Endothelial cell of umbilical vein (primary cell): ENCODE measurements around the gene TECTB. TPM values are rescaled to one million over a fixed set of nuclear protein-coding genes. Genes with fewer than 3 reads are reported as not detected.

Experiments used
- BruUV-seq: library from RNA; stranded (reverse); fragments of 400-500 nt; replicated peaks from 2 replicates; lab custom pipeline; 2021; lab: Mats Ljungman, UMichigan
- CTCF ChIA-PET: fragments of 300-600, 350-600 bp; sonication (Branson Sonifier 250); formaldehyde crosslinking; loops from one replicate; lab custom pipeline; 2021; ENCODE audit warnings: antibody characterized with exemption, inconsistent platforms; lab: Charles Lee
- POLR2A ChIA-PET: fragments of 300-600, 350-600 bp; sonication (Branson Sonifier 250); formaldehyde crosslinking; loops from one replicate; lab custom pipeline; 2021; ENCODE audit warnings: antibody characterized with exemption, inconsistent platforms; lab: Charles Lee
- DNase-seq: peaks from one replicate; pipeline ENCODE4 v3.0.0-alpha.2; 2011; ENCODE audit warnings: low read depth, low spot score
- FAIRE-seq: peaks from 2 replicates; lab custom pipeline; 2011; peaks lifted over from hg19 to GRCh38; lab: Jason Lieb, UNC
- H2AFZ ChIP-seq: 2 replicates; pipeline ENCODE4 v1.6.0; 2012; ENCODE audit warnings: low read depth, low read length, control low read depth, inconsistent platforms
- H3K27ac ChIP-seq: 2 replicates; pipeline ENCODE4 v1.5.1; 2011; ENCODE audit warnings: low read depth, mild to moderate bottlenecking, control low read depth, low read length, moderate library complexity; ENCODE audit not compliant: insufficient read depth
- H3K27me3 ChIP-seq, 2 experiments: 2 replicates each; pipeline versions ENCODE4 v1.6.0 to v1.6.1; 2011; ENCODE audit warnings: low read length in 2 of 2, mixed read lengths in 1 of 2; ENCODE audit not compliant: control insufficient read depth in 2 of 2, insufficient read depth in 2 of 2
- H3K36me3 ChIP-seq, 2 experiments: 2 replicates in 1 of 2; 3 replicates in 1 of 2; pipeline ENCODE4 v1.5.1; 2011; ENCODE audit warnings: low read length in 2 of 2, mild to moderate bottlenecking in 1 of 2, moderate library complexity in 1 of 2; ENCODE audit not compliant: control insufficient read depth in 2 of 2, insufficient read depth in 2 of 2; ENCODE audit errors: extremely low read depth in 1 of 2
- H3K4me1 ChIP-seq: 3 replicates; pipeline ENCODE4 v1.5.1; 2011; ENCODE audit warnings: mild to moderate bottlenecking, low read length; ENCODE audit not compliant: control insufficient read depth, insufficient read depth; ENCODE audit errors: extremely low read depth
- H3K4me2 ChIP-seq: 2 replicates; pipeline ENCODE4 v1.6.1; 2011; ENCODE audit warnings: low read length, control low read depth, mixed read lengths; ENCODE audit not compliant: insufficient read depth
- H3K4me3 ChIP-seq, 3 experiments: fragments of 200-600 bp in 1 of 3; sonication (generic), shearing (Covaris generic) in 1 of 3; replicated peaks in 1 of 3; 2 replicates each; pipeline ENCODE4 v1.5.1; 2011 to 2016; ENCODE audit warnings: control low read depth in 3 of 3, low read length in 3 of 3, mild to moderate bottlenecking in 2 of 3, inconsistent platforms in 1 of 3, low read depth in 1 of 3, moderate library complexity in 1 of 3; ENCODE audit not compliant: insufficient read depth in 1 of 3
- H3K79me2 ChIP-seq: 2 replicates; pipeline ENCODE4 v1.6.0; 2012; ENCODE audit warnings: low read length, inconsistent platforms; ENCODE audit not compliant: control insufficient read depth, insufficient read depth
- H3K9ac ChIP-seq: replicated peaks from 2 replicates; pipeline ENCODE3; 2011; ENCODE audit warnings: low read length, control low read depth; ENCODE audit not compliant: insufficient read depth; ENCODE audit errors: extremely low read depth
- H3K9me1 ChIP-seq: replicated peaks from 3 replicates; pipeline ENCODE4 v1.6.0; 2011; ENCODE audit warnings: mild to moderate bottlenecking, low read length; ENCODE audit not compliant: control insufficient read depth, insufficient read depth; ENCODE audit errors: extremely low read depth
- H3K9me3 ChIP-seq: replicated peaks from 2 replicates; pipeline ENCODE4 v1.5.1; 2012; ENCODE audit warnings: low read length, inconsistent platforms; ENCODE audit not compliant: control insufficient read depth, insufficient read depth
- H4K20me1 ChIP-seq: replicated peaks from 2 replicates; pipeline ENCODE3; 2011; ENCODE audit warnings: mild to moderate bottlenecking, low read length; ENCODE audit not compliant: control insufficient read depth, insufficient read depth; ENCODE audit errors: extremely low read depth
- EZH2 ChIP-seq: IDR thresholded peaks from 2 replicates; pipeline ENCODE4 v1.6.1; 2012; ENCODE audit warnings: borderline replicate concordance, low read depth, mild to moderate bottlenecking, moderate library complexity, low read length, inconsistent platforms; ENCODE audit not compliant: severe bottlenecking
- GATA2 ChIP-seq: IDR thresholded peaks from 2 replicates; pipeline ENCODE4 v1.7.0; 2011; ENCODE audit warnings: low read depth, mild to moderate bottlenecking, moderate library complexity, mixed read lengths, low read length; ENCODE audit not compliant: insufficient read length, insufficient read depth
- JUN ChIP-seq: IDR thresholded peaks from 2 replicates; pipeline ENCODE4 v1.6.1; 2011; ENCODE audit warnings: borderline replicate concordance, low read depth; ENCODE audit not compliant: insufficient read length, insufficient read depth
- MAX ChIP-seq: IDR thresholded peaks from 2 replicates; pipeline ENCODE4 v1.6.1; 2011; ENCODE audit not compliant: insufficient read depth, insufficient read length
- POLR2A ChIP-seq: IDR thresholded peaks from 2 replicates; pipeline ENCODE4 v1.6.1; 2012; ENCODE audit warnings: low read depth, mild to moderate bottlenecking, control low read depth, low read length
- dilution Hi-C: fragments of 300-500 bp; cut with MboI; formaldehyde crosslinking; loops from one replicate; pipeline ENCODE4 v1.15.0; 2019; ENCODE audit warnings: low sequenced_read_pairs; ENCODE audit not compliant: extremely low pct_ligation_motif_present
- intact Hi-C: fragments of 100-400 bp; cut with micrococcal nuclease; formaldehyde crosslinking; loops from one replicate; pipeline ENCODE4 v1.10.0; 2022
- polyA plus RNA-seq, 4 experiments: library from polyadenylated mRNA; depleted of rRNA in 3 of 4; stranded (reverse) in 3 of 4; unstranded in 1 of 4; fragments of >200 nt; gene quantifications; 2 replicates each; pipeline versions ENCODE4 v1.2.1 to v1.2.3, GENCODE V29; 2011 to 2012; ENCODE audit warnings: missing spikeins in 1 of 4
- total RNA-seq: library from RNA; stranded (reverse); gene quantifications from 2 replicates; pipeline ENCODE4 v1.2.3, GENCODE V29; 2021
- TF ChIP-seq, protein P1 (sequence below), 2 donors: IDR thresholded peaks; 1 replicate in 1 of 2; 2 replicates in 1 of 2; pipeline ENCODE4 v1.5.1; 2011; ENCODE audit warnings: low read length in 2 of 2, mild to moderate bottlenecking in 2 of 2, moderate library complexity in 2 of 2, control low read depth in 1 of 2, inconsistent platforms in 1 of 2, low read depth in 1 of 2; ENCODE audit not compliant: insufficient read depth in 1 of 2; ENCODE audit errors: extremely low read depth in 1 of 2

TECTB gene
- total and polyA plus RNA-seq, 2 donors (not counting 3 experiments of a cell fraction or from before 2014, with no cell fraction given) = not detected

DNA sequence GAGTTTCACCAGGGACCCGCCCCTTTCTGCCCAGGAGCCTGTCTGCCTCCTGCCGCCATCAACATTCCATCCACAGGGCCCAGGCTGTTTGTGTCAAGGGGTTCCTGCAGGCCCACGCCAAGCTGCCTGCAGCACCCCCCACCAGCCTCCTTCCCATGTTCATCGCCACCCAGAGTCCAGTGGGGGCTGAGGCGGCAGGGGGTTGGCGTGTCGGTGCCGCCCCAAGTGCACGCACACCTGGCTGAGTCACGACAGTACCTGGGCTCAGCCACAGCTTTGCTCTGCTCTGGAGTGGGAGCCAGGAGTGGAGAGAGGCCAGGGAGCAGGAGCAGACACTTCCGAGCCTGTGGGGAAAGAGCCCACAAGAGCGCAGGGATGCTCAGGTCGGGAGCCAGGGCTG lies 42.8 kb upstream of the TECTB start:
- Histone ChIP-seq H3K9me1 (no peaks in the 10 kb centered on the region), H3K27ac (no peak overlapping the region), H4K20me1 (no peaks in the 10 kb centered on the region), H3K36me3 (no peaks in the 10 kb centered on the region), H2AFZ (no peak overlapping the region), H3K4me2 (no peak overlapping the region), H3K9ac (no peak overlapping the region), H3K27me3 (no peaks in the 10 kb centered on the region), H3K4me1 (no peaks in the 10 kb centered on the region), H3K79me2 (no peaks in the 10 kb centered on the region), H3K4me3 (no peak overlapping the region), H3K9me3 (no peaks in the 10 kb centered on the region)
- no peak for DNase-seq
- TF ChIP-seq EZH2 (no peak), MAX (no peak), POLR2A (no peak), JUN (no peak), GATA2 (no peak)
- TF ChIP-seq, protein P1, sequence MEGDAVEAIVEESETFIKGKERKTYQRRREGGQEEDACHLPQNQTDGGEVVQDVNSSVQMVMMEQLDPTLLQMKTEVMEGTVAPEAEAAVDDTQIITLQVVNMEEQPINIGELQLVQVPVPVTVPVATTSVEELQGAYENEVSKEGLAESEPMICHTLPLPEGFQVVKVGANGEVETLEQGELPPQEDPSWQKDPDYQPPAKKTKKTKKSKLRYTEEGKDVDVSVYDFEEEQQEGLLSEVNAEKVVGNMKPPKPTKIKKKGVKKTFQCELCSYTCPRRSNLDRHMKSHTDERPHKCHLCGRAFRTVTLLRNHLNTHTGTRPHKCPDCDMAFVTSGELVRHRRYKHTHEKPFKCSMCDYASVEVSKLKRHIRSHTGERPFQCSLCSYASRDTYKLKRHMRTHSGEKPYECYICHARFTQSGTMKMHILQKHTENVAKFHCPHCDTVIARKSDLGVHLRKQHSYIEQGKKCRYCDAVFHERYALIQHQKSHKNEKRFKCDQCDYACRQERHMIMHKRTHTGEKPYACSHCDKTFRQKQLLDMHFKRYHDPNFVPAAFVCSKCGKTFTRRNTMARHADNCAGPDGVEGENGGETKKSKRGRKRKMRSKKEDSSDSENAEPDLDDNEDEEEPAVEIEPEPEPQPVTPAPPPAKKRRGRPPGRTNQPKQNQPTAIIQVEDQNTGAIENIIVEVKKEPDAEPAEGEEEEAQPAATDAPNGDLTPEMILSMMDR (IDR thresholded peaks at IDR 0.05; ENCODE audit: extremely low read depth in 1 of 2, insufficient read depth in 1 of 2, low read depth in 1 of 2, low read length in 2 of 2) = no peak
- intact Hi-C loops (no loop called here), dilution Hi-C loops (no loop called here)
- no TSS peak for BruUV-seq
- ChIA-PET POLR2A (no interaction called here), CTCF (no interaction called here)
- no peak for FAIRE-seq
